Kidney (tissue), 22 donors: ENCODE measurements around the gene SERPINH1. TPM values are rescaled to one million over a fixed set of nuclear protein-coding genes. Genes with fewer than 3 reads are reported as not detected.

Experiments used
- DNase-seq, 5 donors: peaks; one replicate each; pipeline ENCODE4 v3.0.0-alpha.2; 2013 to 2020
- FAIRE-seq: peaks from 2 replicates; lab custom pipeline; 2012; peaks lifted over from hg19 to GRCh38; lab: Jason Lieb, UNC
- H3K27ac ChIP-seq, 2 donors: one replicate each; pipeline ENCODE4 v1.7.0; 2013; ENCODE audit warnings: low read depth in 2 of 2, low read length in 2 of 2, inconsistent platforms in 1 of 2
- H3K27me3 ChIP-seq: one replicate; pipeline ENCODE4 v1.7.1; 2013; ENCODE audit warnings: low read length, inconsistent platforms; ENCODE audit not compliant: control insufficient read depth, insufficient read depth
- H3K36me3 ChIP-seq, 3 donors: one replicate each; pipeline versions ENCODE4 v1.7.0 to v1.7.1; 2013; ENCODE audit warnings: low read length in 3 of 3, control low read depth in 1 of 3, inconsistent platforms in 1 of 3; ENCODE audit not compliant: insufficient read depth in 3 of 3, control insufficient read depth in 2 of 3
- H3K4me1 ChIP-seq, 3 donors: one replicate each; pipeline versions ENCODE4 v1.7.0 to v1.7.1; 2013; ENCODE audit warnings: low read length in 3 of 3, inconsistent platforms in 1 of 3, low read depth in 1 of 3; ENCODE audit not compliant: control insufficient read depth in 2 of 3, insufficient read depth in 2 of 3
- H3K4me3 ChIP-seq, 3 donors: one replicate each; pipeline versions ENCODE4 v1.7.0 to v1.8.1; 2013; ENCODE audit warnings: low read length in 3 of 3, control low read depth in 1 of 3, inconsistent platforms in 1 of 3
- H3K9ac ChIP-seq, 3 donors: one replicate each; pipeline versions ENCODE4 v1.7.0 to v1.7.1; 2013; ENCODE audit warnings: low read length in 3 of 3, control low read depth in 1 of 3, inconsistent platforms in 1 of 3
- H3K9me3 ChIP-seq, 3 donors: one replicate each; pipeline versions ENCODE4 v1.7.0 to v1.7.1; 2013; ENCODE audit warnings: low read length in 3 of 3, control low read depth in 1 of 3, inconsistent platforms in 1 of 3; ENCODE audit not compliant: control insufficient read depth in 2 of 3, insufficient read depth in 1 of 3
- intact Hi-C: fragments of 100-400 bp; cut with DNase I; formaldehyde crosslinking; loops from one replicate; pipeline ENCODE4 v1.11.1; 2022
- long read RNA-seq, 10 donors: library from polyadenylated mRNA in 1 of 10; unstranded in 1 of 10; transcript quantifications; one replicate each; pipeline ENCODE4 v2.0.0 and lab custom pipeline, GENCODE V29; 2021 to 2026
- polyA plus RNA-seq: library from polyadenylated mRNA; stranded (reverse); fragments of 350-450 nt; fragmentation: Illumina TruSeq; extraction: RNeasy Lipid Tissue Mini Kit (QIAGEN cat#74804); gene quantifications from one replicate; pipeline ENCODE4 v1.2.3, GENCODE V29; 2014; ENCODE audit warnings: low read depth, low replicate concordance; ENCODE audit not compliant: insufficient read depth
- total RNA-seq: library from RNA; stranded (reverse); fragmentation: NEBNext Ultra II Directional; extraction: Animal tissue kit (Norgen Biotek cat#: 25700); gene quantifications from one replicate; pipeline ENCODE4 v1.2.1, GENCODE V29; 2021
- TF ChIP-seq, protein P1 (sequence below): IDR thresholded peaks from 3 replicates; pipeline ENCODE4 v1.5.1; 2012; ENCODE audit warnings: mild to moderate bottlenecking, moderate library complexity, borderline replicate concordance; ENCODE audit not compliant: insufficient read depth; ENCODE audit errors: extremely low read depth
- donor health status: control.
- donor health status: control.
- donor health status: control.
- donor health status: control.
- donor health status: control.
- donor health status: DM: yes; HTN: yes; CAD: no.
- donor health status: Normal renal cell carcinoma (clear cell type).

The SERPINH1 gene
- total RNA-seq (104 TPM), polyA plus RNA-seq (81.1 TPM)
- long read RNA-seq, donor 1, transcript SERPINH1-201 (5 exons, 2,225 nt), result major isoform, 67 of 286 reads
- long read RNA-seq, donor 1, partial matches to known transcripts, result 218 of 286 reads
- long read RNA-seq, donor 1, other reads (novel, unspliced or antisense), result 0 of 286 reads
- long read RNA-seq, donor 2, transcript SERPINH1-201 (5 exons, 2,225 nt), result major isoform, 91 of 112 reads
- long read RNA-seq, donor 2, partial matches to known transcripts, result 20 of 112 reads
- long read RNA-seq, donor 2, other reads (novel, unspliced or antisense), result 0 of 112 reads
- long read RNA-seq, donor 3, transcript SERPINH1-201 (5 exons, 2,225 nt), result major isoform, 89 of 121 reads
- long read RNA-seq, donor 3, partial matches to known transcripts, result 29 of 121 reads
- long read RNA-seq, donor 3, other reads (novel, unspliced or antisense), result 0 of 121 reads
- long read RNA-seq, donor 4, transcript SERPINH1-201 (5 exons, 2,225 nt), result major isoform, 74 of 107 reads
- long read RNA-seq, donor 4, partial matches to known transcripts, result 30 of 107 reads
- long read RNA-seq, donor 4, other reads (novel, unspliced or antisense), result 0 of 107 reads
- long read RNA-seq, donor 5, partial matches to known transcripts, result 0 of 2 reads
- long read RNA-seq, donor 5, other reads (novel, unspliced or antisense), result 0 of 2 reads
- long read RNA-seq, donor 6, transcript SERPINH1-201 (5 exons, 2,225 nt), result major isoform, 14 of 98 reads
- long read RNA-seq, donor 6, partial matches to known transcripts, result 84 of 98 reads
- long read RNA-seq, donor 6, other reads (novel, unspliced or antisense), result 0 of 98 reads
- long read RNA-seq, donor 7, transcript SERPINH1-201 (5 exons, 2,225 nt), result major isoform, 42 of 70 reads
- long read RNA-seq, donor 7, partial matches to known transcripts, result 22 of 70 reads
- long read RNA-seq, donor 7, other reads (novel, unspliced or antisense), result 3 of 70 reads
- long read RNA-seq, donor 8, transcript SERPINH1-201 (5 exons, 2,225 nt), result major isoform, 71 of 256 reads
- long read RNA-seq, donor 8, partial matches to known transcripts, result 180 of 256 reads
- long read RNA-seq, donor 8, other reads (novel, unspliced or antisense), result 0 of 256 reads
- long read RNA-seq, donor 9, transcript SERPINH1-201 (5 exons, 2,225 nt), result major isoform, 71 of 204 reads
- long read RNA-seq, donor 9, partial matches to known transcripts, result 132 of 204 reads
- long read RNA-seq, donor 9, other reads (novel, unspliced or antisense), result 0 of 204 reads
- long read RNA-seq, donor 10, transcript SERPINH1-201 (5 exons, 2,225 nt), result major isoform, 56 of 110 reads
- long read RNA-seq, donor 10, transcript SERPINH1-205 (3 exons, 2,283 nt), result minor isoform, 5 of 110 reads
- long read RNA-seq, donor 10, partial matches to known transcripts, result 49 of 110 reads
- long read RNA-seq, donor 10, other reads (novel, unspliced or antisense), result 0 of 110 reads

DNA sequence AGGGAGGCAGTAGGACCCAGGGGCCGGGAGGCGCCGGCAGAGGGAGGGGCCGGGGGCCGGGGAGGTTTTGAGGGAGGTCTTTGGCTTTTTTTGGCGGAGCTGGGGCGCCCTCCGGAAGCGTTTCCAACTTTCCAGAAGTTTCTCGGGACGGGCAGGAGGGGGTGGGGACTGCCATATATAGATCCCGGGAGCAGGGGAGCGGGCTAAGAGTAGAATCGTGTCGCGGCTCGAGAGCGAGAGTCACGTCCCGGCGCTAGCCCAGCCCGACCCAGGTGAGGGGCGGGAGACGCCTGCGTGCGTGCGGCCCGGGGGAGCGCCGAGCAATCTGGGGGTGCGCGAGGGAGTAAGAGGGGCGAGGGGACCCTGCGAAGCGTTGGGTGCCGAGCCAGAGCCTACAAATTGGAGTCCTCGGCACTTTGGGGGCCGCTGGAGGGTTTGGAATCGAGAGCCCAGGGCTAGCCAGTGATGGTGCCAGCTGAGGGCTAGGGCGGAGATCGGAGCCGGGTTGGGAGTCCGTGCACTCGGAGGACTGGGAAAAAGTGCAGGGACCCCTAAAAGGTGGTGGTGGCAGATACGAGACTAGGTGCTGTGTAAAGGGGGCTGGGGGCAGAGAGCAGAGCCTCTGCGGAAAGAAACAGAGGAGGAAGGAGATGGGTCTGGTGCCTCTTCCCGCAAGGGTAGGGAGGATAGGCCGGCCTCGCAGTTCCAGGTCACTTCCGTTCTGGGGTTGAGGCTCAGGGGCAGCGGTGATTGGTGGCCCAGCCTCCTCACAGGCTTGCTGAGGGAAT is at the start of gene SERPINH1:
Gene SERPINH1, plus strand, starts transcription at position 206 of the 788 bp plus-strand sequence. CDS start 4,097 bp downstream, outside the sequence.
- Histone ChIP-seq H3K4me3 (peak within 1 kb of the TSS; percentile 82 to 99 (median 94)), H3K4me1 (peaks cover 2 to 52% (median 45%) of the 10 kb centered on the region in 3 donors), H3K9ac (peak within 1 kb of the TSS; percentile 82 to 99 (median 91)), H3K36me3 (peaks cover 0 to 9% (median 5%) of the 10 kb centered on the region in 3 donors), H3K27me3 (no peaks in the 10 kb centered on the region), H3K9me3 (no peaks in the 10 kb centered on the region), H3K27ac (peak within 1 kb of the TSS; percentile 100)
- intact Hi-C loops, result no loop called here
- no peak for FAIRE-seq
- TF ChIP-seq, protein P1, sequence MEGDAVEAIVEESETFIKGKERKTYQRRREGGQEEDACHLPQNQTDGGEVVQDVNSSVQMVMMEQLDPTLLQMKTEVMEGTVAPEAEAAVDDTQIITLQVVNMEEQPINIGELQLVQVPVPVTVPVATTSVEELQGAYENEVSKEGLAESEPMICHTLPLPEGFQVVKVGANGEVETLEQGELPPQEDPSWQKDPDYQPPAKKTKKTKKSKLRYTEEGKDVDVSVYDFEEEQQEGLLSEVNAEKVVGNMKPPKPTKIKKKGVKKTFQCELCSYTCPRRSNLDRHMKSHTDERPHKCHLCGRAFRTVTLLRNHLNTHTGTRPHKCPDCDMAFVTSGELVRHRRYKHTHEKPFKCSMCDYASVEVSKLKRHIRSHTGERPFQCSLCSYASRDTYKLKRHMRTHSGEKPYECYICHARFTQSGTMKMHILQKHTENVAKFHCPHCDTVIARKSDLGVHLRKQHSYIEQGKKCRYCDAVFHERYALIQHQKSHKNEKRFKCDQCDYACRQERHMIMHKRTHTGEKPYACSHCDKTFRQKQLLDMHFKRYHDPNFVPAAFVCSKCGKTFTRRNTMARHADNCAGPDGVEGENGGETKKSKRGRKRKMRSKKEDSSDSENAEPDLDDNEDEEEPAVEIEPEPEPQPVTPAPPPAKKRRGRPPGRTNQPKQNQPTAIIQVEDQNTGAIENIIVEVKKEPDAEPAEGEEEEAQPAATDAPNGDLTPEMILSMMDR, result no peak
- DNase-seq, result peak; percentile 91 to 97 (median 95)

- no peak for DNase-seq
- H3K36me3 ChIP-seq, result no peaks in the 10 kb centered on the region
- intact Hi-C loops, result no loop called here
- H3K9ac ChIP-seq, result no peak overlapping the region
- H3K4me1 ChIP-seq, result peaks cover 0 to 4% (median 0%) of the 10 kb centered on the region in 3 donors
- no peak overlapping the region for H3K4me3 ChIP-seq
- no peak for FAIRE-seq
- TF ChIP-seq, protein P1, result no peak
- H3K27me3 ChIP-seq, result no peaks in the 10 kb centered on the region
- peaks cover 0 to 4% (median 0%) of the 10 kb centered on the region in 3 donors for H3K9me3 ChIP-seq
- H3K27ac ChIP-seq, result no peak overlapping the region
These were observed 48.8 kb upstream of the SERPINH1 start for GRCh38 chr11:75513250-75513649.

GRCh38 chr11:75514596-75514995 is 47.5 kb upstream of the SERPINH1 start:
- H3K4me1 ChIP-seq, result no peaks in the 10 kb centered on the region
- no peak overlapping the region for H3K27ac ChIP-seq
- FAIRE-seq (no peak), DNase-seq (no peak)
- no peak overlapping the region for H3K4me3 ChIP-seq
- H3K9me3 ChIP-seq, result peaks cover 0 to 4% (median 0%) of the 10 kb centered on the region in 3 donors
- intact Hi-C loops, result no loop called here
- no peaks in the 10 kb centered on the region for H3K27me3 ChIP-seq
- no peak overlapping the region for H3K9ac ChIP-seq
- TF ChIP-seq, protein P1, result no peak
- no peaks in the 10 kb centered on the region for H3K36me3 ChIP-seq
